ENCODE measurements around the gene RWDD1. TPM values are rescaled to one million over a fixed set of nuclear protein-coding genes. Genes with fewer than 3 reads are reported as not detected.

RWDD1 gene
- total RNA-seq, 1 donor from 2014 or later, result 37.4 TPM

GRCh38 chr6:116536216-116536621 is 35.1 kb upstream of the RWDD1 start:
- TF ChIP-seq, protein P1, sequence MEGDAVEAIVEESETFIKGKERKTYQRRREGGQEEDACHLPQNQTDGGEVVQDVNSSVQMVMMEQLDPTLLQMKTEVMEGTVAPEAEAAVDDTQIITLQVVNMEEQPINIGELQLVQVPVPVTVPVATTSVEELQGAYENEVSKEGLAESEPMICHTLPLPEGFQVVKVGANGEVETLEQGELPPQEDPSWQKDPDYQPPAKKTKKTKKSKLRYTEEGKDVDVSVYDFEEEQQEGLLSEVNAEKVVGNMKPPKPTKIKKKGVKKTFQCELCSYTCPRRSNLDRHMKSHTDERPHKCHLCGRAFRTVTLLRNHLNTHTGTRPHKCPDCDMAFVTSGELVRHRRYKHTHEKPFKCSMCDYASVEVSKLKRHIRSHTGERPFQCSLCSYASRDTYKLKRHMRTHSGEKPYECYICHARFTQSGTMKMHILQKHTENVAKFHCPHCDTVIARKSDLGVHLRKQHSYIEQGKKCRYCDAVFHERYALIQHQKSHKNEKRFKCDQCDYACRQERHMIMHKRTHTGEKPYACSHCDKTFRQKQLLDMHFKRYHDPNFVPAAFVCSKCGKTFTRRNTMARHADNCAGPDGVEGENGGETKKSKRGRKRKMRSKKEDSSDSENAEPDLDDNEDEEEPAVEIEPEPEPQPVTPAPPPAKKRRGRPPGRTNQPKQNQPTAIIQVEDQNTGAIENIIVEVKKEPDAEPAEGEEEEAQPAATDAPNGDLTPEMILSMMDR (IDR thresholded peaks at IDR 0.05), result peak; percentile 83
- peak; percentile 79 for ATAC-seq
- peaks cover 7% of the 10 kb centered on the region for H3K27me3 ChIP-seq
- H3K4me3 ChIP-seq, result no peak overlapping the region
- intact Hi-C loops (cut with DNase I), result no loop called here
- no peak overlapping the region for H3K27ac ChIP-seq
- no peaks in the 10 kb centered on the region for H3K36me3 ChIP-seq
- DNase-seq, result no peak
- H3K4me1 ChIP-seq, result no peaks in the 10 kb centered on the region
- no peaks in the 10 kb centered on the region for H3K9me3 ChIP-seq

GRCh38 chr6:116542426-116542825 is 28.9 kb upstream of the RWDD1 start:
- Histone ChIP-seq H3K4me3 (no peak overlapping the region), H3K9me3 (no peaks in the 10 kb centered on the region), H3K27me3 (peaks cover 17% of the 10 kb centered on the region), H3K27ac (no peak overlapping the region), H3K36me3 (no peaks in the 10 kb centered on the region), H3K4me1 (no peaks in the 10 kb centered on the region)
- intact Hi-C loops (cut with DNase I), result no loop called here
- TF ChIP-seq, protein P1 (IDR thresholded peaks at IDR 0.05), result no peak
- no peak for DNase-seq
- ATAC-seq, result no peak

DNA sequence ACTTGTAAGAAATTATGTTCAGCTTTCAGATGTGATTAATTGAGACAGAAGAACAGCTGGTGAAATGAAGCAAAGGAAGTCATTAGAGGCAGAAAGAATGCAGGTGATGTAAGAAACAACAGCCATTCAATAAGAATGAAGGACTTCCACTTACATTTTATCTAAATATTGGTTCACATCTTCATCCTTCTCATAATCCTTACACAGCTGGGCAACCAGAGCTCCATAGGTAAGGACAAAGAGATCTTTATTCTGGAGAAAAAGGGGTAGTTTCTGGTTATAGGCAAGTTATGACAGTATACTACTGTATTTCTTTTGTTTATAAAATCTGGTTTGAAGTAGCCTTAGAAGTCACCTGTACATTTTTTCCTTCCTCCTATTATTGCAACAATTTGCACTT is 28.2 kb upstream of the RWDD1 start:
- Histone ChIP-seq H3K4me1 (no peaks in the 10 kb centered on the region), H3K27ac (no peak overlapping the region), H3K36me3 (no peaks in the 10 kb centered on the region), H3K9me3 (no peaks in the 10 kb centered on the region), H3K27me3 (peaks cover 17% of the 10 kb centered on the region), H3K4me3 (no peak overlapping the region)
- TF ChIP-seq, protein P1 (IDR thresholded peaks at IDR 0.05), result no peak
- DNase-seq (no peak), ATAC-seq (no peak)
- intact Hi-C loops (cut with DNase I), result no loop called here

DNA sequence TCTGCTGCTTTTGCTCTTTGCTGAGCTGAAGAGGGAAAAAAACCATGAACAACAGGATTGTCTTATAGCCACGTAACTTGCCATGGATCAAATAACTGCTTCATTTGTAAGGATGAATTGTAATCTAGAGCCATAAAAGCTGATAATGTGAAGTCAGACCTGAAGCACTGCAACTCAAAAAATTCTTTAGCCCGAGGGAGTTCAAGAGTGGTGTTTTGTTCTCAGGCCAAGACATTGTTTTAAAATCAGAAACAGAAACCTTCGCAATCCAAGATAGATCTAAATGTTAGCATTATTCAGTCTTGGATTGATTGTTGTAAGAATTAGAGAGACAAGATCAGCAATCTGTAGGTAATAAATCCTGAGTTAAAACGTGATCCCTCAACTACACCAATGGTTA is 25.7 kb upstream of the RWDD1 start, which contains the start of gene TRAPPC3L:
TSS of gene TRAPPC3L (minus strand) at position 34 of the 400 bp plus-strand sequence. CDS start 170 bp downstream, outside the sequence.
- Histone ChIP-seq H3K4me3 (no peak within 1 kb of the TSS), H3K36me3 (no peaks in the 10 kb centered on the region), H3K4me1 (no peaks in the 10 kb centered on the region), H3K27me3 (peaks cover 16% of the 10 kb centered on the region), H3K9me3 (no peaks in the 10 kb centered on the region), H3K27ac (no peak within 1 kb of the TSS)
- TF ChIP-seq, protein P1 (IDR thresholded peaks at IDR 0.05), result no peak
- DNase-seq (no peak), ATAC-seq (no peak)
- intact Hi-C loops (cut with DNase I), result no loop called here

- no peak for ATAC-seq
- no peaks in the 10 kb centered on the region for H3K27me3 ChIP-seq
- intact Hi-C loops (cut with DNase I), result no loop called here
These were observed 23.9 kb upstream of the RWDD1 start for GRCh38 chr6:116547358-116547757.

More at GRCh38 chr6:116547358-116547757, 23.9 kb upstream of the RWDD1 start:
- Histone ChIP-seq H3K4me3 (no peak overlapping the region), H3K27ac (no peak overlapping the region), H3K9me3 (no peaks in the 10 kb centered on the region), H3K36me3 (no peaks in the 10 kb centered on the region), H3K4me1 (no peaks in the 10 kb centered on the region)
- TF ChIP-seq, protein P1 (IDR thresholded peaks at IDR 0.05), result no peak
- DNase-seq, result no peak
